ENCODE measurements around the gene C12orf76. TPM values are rescaled to one million over a fixed set of nuclear protein-coding genes. Genes with fewer than 3 reads are reported as not detected.
A peak's percentile ranks its signal among the peaks of the same experiment; 100 is the strongest.

The C12orf76 gene
- total RNA-seq, 1 experiment from 2014 or later = 9.7 TPM

GRCh38 chr12:110028323-110028722 lies 20.0 kb downstream of the C12orf76 start:
- Mint-ChIP-seq H3K36me3 (ENCODE audit: insufficient read depth in 1 of 3, low read depth in 3 of 3) (peaks cover 1 to 27% (median 2%) of the 10 kb centered on the region in 3 experiments; a peak in 3 of 7 replicates), H3K27me3 (ENCODE audit: low read depth) (no peaks in the 10 kb centered on the region), H3K9me3 (no peaks in the 10 kb centered on the region), H3K4me3 (no peak overlapping the region), H3K4me1 (peaks cover 9 to 12% of the 10 kb centered on the region in 2 experiments), H3K27ac (no peak overlapping the region)
- no peak overlapping the region for H4K91ac ChIP-seq (ENCODE audit: insufficient read length, low read depth, low read length)
- TF ChIP-seq, protein P1, sequence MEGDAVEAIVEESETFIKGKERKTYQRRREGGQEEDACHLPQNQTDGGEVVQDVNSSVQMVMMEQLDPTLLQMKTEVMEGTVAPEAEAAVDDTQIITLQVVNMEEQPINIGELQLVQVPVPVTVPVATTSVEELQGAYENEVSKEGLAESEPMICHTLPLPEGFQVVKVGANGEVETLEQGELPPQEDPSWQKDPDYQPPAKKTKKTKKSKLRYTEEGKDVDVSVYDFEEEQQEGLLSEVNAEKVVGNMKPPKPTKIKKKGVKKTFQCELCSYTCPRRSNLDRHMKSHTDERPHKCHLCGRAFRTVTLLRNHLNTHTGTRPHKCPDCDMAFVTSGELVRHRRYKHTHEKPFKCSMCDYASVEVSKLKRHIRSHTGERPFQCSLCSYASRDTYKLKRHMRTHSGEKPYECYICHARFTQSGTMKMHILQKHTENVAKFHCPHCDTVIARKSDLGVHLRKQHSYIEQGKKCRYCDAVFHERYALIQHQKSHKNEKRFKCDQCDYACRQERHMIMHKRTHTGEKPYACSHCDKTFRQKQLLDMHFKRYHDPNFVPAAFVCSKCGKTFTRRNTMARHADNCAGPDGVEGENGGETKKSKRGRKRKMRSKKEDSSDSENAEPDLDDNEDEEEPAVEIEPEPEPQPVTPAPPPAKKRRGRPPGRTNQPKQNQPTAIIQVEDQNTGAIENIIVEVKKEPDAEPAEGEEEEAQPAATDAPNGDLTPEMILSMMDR (conservative IDR thresholded peaks at IDR 0.05) = no peak
- no peaks in the 10 kb centered on the region for H3K9me3 ChIP-seq (ENCODE audit: control insufficient read depth, low read depth, low read length)
- H3K9ac ChIP-seq (ENCODE audit: extremely low read depth, insufficient read length, low read length) = peak overlapping the region; percentile 23
- no peak overlapping the region for H4K5ac ChIP-seq (ENCODE audit: insufficient read length, low read depth, low read length)
- no CpG with 5 or more reads among the region's 6 CpGs for WGBS (ENCODE audit: extremely low coverage, insufficient read length, low lambda C conversion rate)
- H3K27ac ChIP-seq (ENCODE audit: insufficient read length, low read depth, low read length) = no peak overlapping the region
- H3K56ac ChIP-seq (ENCODE audit: insufficient read length, low read depth, low read length) = no peak overlapping the region
- no peak for DNase-seq
- H3T11ph ChIP-seq (ENCODE audit: low read length) = no peak overlapping the region
- no peaks in the 10 kb centered on the region for H3K79me2 ChIP-seq (ENCODE audit: insufficient read depth, low read length)
- no peak overlapping the region for H2AFZ ChIP-seq (ENCODE audit: low read length)
- no peaks in the 10 kb centered on the region for H4K20me1 ChIP-seq (ENCODE audit: control insufficient read depth, insufficient read depth, insufficient read length)
- no peak overlapping the region for H3K18ac ChIP-seq (ENCODE audit: insufficient read length, low read depth, low read length)
- no peak overlapping the region for H2BK5ac ChIP-seq (ENCODE audit: insufficient read length, low read length)
- no peak overlapping the region for H3K23ac ChIP-seq (ENCODE audit: insufficient read length, low read depth, low read length)
- no peak overlapping the region for H2BK120ac ChIP-seq (ENCODE audit: low read depth, low read length, poor library complexity, severe bottlenecking)
- peaks cover 2% of the 10 kb centered on the region; the same call in 1 of the 2 replicates for H3K4me1 ChIP-seq (ENCODE audit: insufficient read depth, low read length)
- H2AK5ac ChIP-seq (ENCODE audit: insufficient read length, low read length) = no peak overlapping the region
- H3K4ac ChIP-seq (ENCODE audit: low read depth, low read length) = no peak overlapping the region
- H2BK20ac ChIP-seq (ENCODE audit: low read depth, low read length, poor library complexity, severe bottlenecking) = no peak overlapping the region
- H2BK15ac ChIP-seq (ENCODE audit: low read depth, low read length) = no peak overlapping the region
- H3K27me3 ChIP-seq (ENCODE audit: insufficient read depth, low read length) = no peaks in the 10 kb centered on the region
- no peak overlapping the region for H2BK12ac ChIP-seq (ENCODE audit: insufficient read length, low read depth, low read length)
- H3K4me2 ChIP-seq (ENCODE audit: insufficient read depth, insufficient read length, low read length) = no peak overlapping the region
- H3K23me2 ChIP-seq (ENCODE audit: insufficient read length, low read depth, low read length, poor library complexity, severe bottlenecking) = no peaks in the 10 kb centered on the region
- no peak overlapping the region for H4K8ac ChIP-seq (replicated peaks; ENCODE audit: insufficient read length, low read depth, low read length)
- H3K14ac ChIP-seq (ENCODE audit: insufficient read depth, low read length) = no peak overlapping the region
- H3K79me1 ChIP-seq (ENCODE audit: insufficient read depth, low read depth, low read length, poor library complexity, severe bottlenecking) = no peaks in the 10 kb centered on the region

Measured in H9 (cell line).